Thyroid gland (tissue), 4 donors: ENCODE measurements around the gene ZNF367.

Source experiments
- POLR2A ChIP-seq, 2 donors: fragments of 450-650 bp; IDR thresholded peaks; one replicate each; pipeline ENCODE4 v1.6.1; 2017; ENCODE audit warnings: antibody characterized with exemption in 2 of 2, mild to moderate bottlenecking in 2 of 2, moderate library complexity in 1 of 2
- TF ChIP-seq, protein P1 (sequence below), 6 experiments: fragments of 200-600 bp in 3 of 6; fragments of 450-650 bp in 3 of 6; sonication (generic) in 3 of 6; IDR thresholded peaks; one replicate each; pipeline ENCODE4 v1.5.1; 2016 to 2019; ENCODE audit warnings: antibody characterized with exemption in 6 of 6, mild to moderate bottlenecking in 2 of 6, inconsistent platforms in 1 of 6, moderate library complexity in 1 of 6

DNA sequence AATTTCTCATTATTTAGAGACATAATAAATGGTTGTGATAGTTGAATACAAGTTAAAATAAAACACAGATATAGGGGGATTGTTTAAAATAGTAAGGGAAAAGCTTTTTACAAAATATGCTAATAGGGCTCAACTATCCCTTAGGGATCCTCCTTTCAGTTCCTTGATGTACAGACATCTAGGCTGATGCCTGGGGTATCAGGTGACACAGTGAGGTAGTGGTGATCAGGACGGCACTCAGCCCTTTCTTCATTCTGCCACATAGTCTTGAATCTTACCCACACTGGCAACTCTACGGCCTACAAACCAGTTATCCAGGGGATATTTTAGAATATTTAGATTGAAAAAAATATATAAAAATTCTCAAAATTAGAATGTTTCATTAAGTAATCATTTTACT, 22.2 kb downstream of the ZNF367 start:
- TF ChIP-seq, protein P1, sequence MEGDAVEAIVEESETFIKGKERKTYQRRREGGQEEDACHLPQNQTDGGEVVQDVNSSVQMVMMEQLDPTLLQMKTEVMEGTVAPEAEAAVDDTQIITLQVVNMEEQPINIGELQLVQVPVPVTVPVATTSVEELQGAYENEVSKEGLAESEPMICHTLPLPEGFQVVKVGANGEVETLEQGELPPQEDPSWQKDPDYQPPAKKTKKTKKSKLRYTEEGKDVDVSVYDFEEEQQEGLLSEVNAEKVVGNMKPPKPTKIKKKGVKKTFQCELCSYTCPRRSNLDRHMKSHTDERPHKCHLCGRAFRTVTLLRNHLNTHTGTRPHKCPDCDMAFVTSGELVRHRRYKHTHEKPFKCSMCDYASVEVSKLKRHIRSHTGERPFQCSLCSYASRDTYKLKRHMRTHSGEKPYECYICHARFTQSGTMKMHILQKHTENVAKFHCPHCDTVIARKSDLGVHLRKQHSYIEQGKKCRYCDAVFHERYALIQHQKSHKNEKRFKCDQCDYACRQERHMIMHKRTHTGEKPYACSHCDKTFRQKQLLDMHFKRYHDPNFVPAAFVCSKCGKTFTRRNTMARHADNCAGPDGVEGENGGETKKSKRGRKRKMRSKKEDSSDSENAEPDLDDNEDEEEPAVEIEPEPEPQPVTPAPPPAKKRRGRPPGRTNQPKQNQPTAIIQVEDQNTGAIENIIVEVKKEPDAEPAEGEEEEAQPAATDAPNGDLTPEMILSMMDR (IDR thresholded peaks at IDR 0.05): no peak
- no peak for TF ChIP-seq POLR2A (IDR thresholded peaks at IDR 0.05)
